Activated naive CD4-positive, alpha-beta T cell treated with anti-CD3 and anti-CD28 coated beads for 36 hours (primary cell): ENCODE measurements around the gene CAPN13. TPM values are rescaled to one million over a fixed set of nuclear protein-coding genes. Genes with fewer than 3 reads are reported as not detected.

Source experiments
- CTCF ChIA-PET: fragments of 350-600 bp; sonication (Branson Sonifier 250); formaldehyde crosslinking; loops from one replicate; lab custom pipeline; 2021; ENCODE audit warnings: antibody characterized with exemption; lab: Charles Lee
- DNase-seq: peaks from one replicate; pipeline ENCODE4 v3.0.0-alpha.2; 2020
- H3K27ac Mint-ChIP-seq: one replicate; pipeline ENCODE4 v1.8.0; 2021; ENCODE audit warnings: mild to moderate bottlenecking, mixed read lengths
- H3K27me3 Mint-ChIP-seq: one replicate; pipeline ENCODE4 v1.8.0; 2021; ENCODE audit warnings: low read depth, mixed read lengths
- H3K36me3 Mint-ChIP-seq: one replicate; pipeline ENCODE4 v1.8.0; 2021; ENCODE audit warnings: low read depth, mixed read lengths
- H3K4me1 Mint-ChIP-seq: one replicate; pipeline ENCODE4 v1.8.0; 2021; ENCODE audit warnings: low read depth, mixed read lengths
- H3K4me3 Mint-ChIP-seq: one replicate; pipeline ENCODE4 v1.8.0; 2021; ENCODE audit warnings: mild to moderate bottlenecking, moderate library complexity, mixed read lengths
- H3K9me3 Mint-ChIP-seq: one replicate; pipeline ENCODE4 v1.8.0; 2021; ENCODE audit warnings: mixed read lengths
- intact Hi-C: fragments of 100-400 bp; cut with micrococcal nuclease; formaldehyde crosslinking; loops from one replicate; pipeline ENCODE4 v1.15.1; 2023
- total RNA-seq, 2 experiments: library from RNA; stranded (reverse); gene quantifications; one replicate each; pipeline ENCODE4 v1.2.3, GENCODE V29; 2021

CAPN13 gene
- total RNA-seq, 2 experiments from 2014 or later, result not detected

GRCh38 chr2:30802611-30803010 is 4.6 kb downstream of the CAPN13 start:
- intact Hi-C loops, result no loop called here
- Mint-ChIP-seq H3K27me3 (peaks cover 3% of the 10 kb centered on the region), H3K9me3 (no peaks in the 10 kb centered on the region), H3K36me3 (no peaks in the 10 kb centered on the region), H3K4me3 (no peak overlapping the region), H3K4me1 (peaks cover 10% of the 10 kb centered on the region), H3K27ac (no peak overlapping the region)
- CTCF ChIA-PET, result interaction anchor here (0.7 kb wide), 1 partner anchor 338 kb away, joined by 4 read pairs; no protein-coding TSS in a partner anchor
- DNase-seq, result no peak

- Mint-ChIP-seq H3K27ac (no peak overlapping the region), H3K4me1 (peaks cover 10% of the 10 kb centered on the region), H3K4me3 (no peak overlapping the region), H3K36me3 (no peaks in the 10 kb centered on the region), H3K27me3 (peaks cover 3% of the 10 kb centered on the region), H3K9me3 (no peaks in the 10 kb centered on the region)
- CTCF ChIA-PET, result no interaction called here
- intact Hi-C loops, result no loop called here
- DNase-seq, result no peak
These were observed 5.3 kb downstream of the CAPN13 start for GRCh38 chr2:30801821-30802455.

GRCh38 chr2:30800159-30800558 is 7.1 kb downstream of the CAPN13 start:
- H3K9me3 Mint-ChIP-seq, result no peaks in the 10 kb centered on the region
- H3K36me3 Mint-ChIP-seq, result no peaks in the 10 kb centered on the region
- CTCF ChIA-PET, result interaction anchor here (2.0 kb wide), 1 partner anchor 89 kb away, joined by 8 read pairs; no protein-coding TSS in a partner anchor
- intact Hi-C loops, result no loop called here
- H3K4me1 Mint-ChIP-seq, result peaks cover 10% of the 10 kb centered on the region
- H3K4me3 Mint-ChIP-seq, result no peak overlapping the region
- H3K27me3 Mint-ChIP-seq, result no peaks in the 10 kb centered on the region
- no peak for DNase-seq
- no peak overlapping the region for H3K27ac Mint-ChIP-seq

GRCh38 chr2:30799366-30799765 is 7.9 kb downstream of the CAPN13 start:
- Mint-ChIP-seq H3K27me3 (no peaks in the 10 kb centered on the region), H3K36me3 (no peaks in the 10 kb centered on the region), H3K9me3 (no peaks in the 10 kb centered on the region), H3K27ac (no peak overlapping the region), H3K4me1 (peaks cover 10% of the 10 kb centered on the region), H3K4me3 (no peak overlapping the region)
- intact Hi-C loops, result no loop called here
- CTCF ChIA-PET, result interaction anchor here (1.1 to 2.0 kb wide), 3 partner anchors 23 to 88 kb away, joined by 3 to 8 read pairs (median 8); no protein-coding TSS in a partner anchor
- no peak for DNase-seq

- H3K36me3 Mint-ChIP-seq, result no peaks in the 10 kb centered on the region
- H3K27me3 Mint-ChIP-seq, result no peaks in the 10 kb centered on the region
- H3K27ac Mint-ChIP-seq, result peak overlapping the region; percentile 2
- CTCF ChIA-PET, result interaction anchor here (0.6 to 2.0 kb wide), 4 partner anchors 22 to 93 kb away, joined by 3 to 8 read pairs (median 6); no protein-coding TSS in a partner anchor
- intact Hi-C loops, result no loop called here
- no peaks in the 10 kb centered on the region for H3K9me3 Mint-ChIP-seq
- peaks cover 10% of the 10 kb centered on the region for H3K4me1 Mint-ChIP-seq
- DNase-seq, result peak; percentile 49
- H3K4me3 Mint-ChIP-seq, result no peak overlapping the region
These were observed 8.7 kb downstream of the CAPN13 start for GRCh38 chr2:30798536-30798991.

- intact Hi-C loops, result no loop called here
- Mint-ChIP-seq H3K9me3 (no peaks in the 10 kb centered on the region), H3K36me3 (no peaks in the 10 kb centered on the region), H3K4me1 (peaks cover 10% of the 10 kb centered on the region), H3K27ac (no peak overlapping the region), H3K27me3 (no peaks in the 10 kb centered on the region), H3K4me3 (no peak overlapping the region)
- CTCF ChIA-PET, result no interaction called here
- no peak for DNase-seq
These were observed 9.7 kb downstream of the CAPN13 start for GRCh38 chr2:30797381-30798015.

GRCh38 chr2:30796699-30797098 is 10.5 kb downstream of the CAPN13 start:
- H3K4me3 Mint-ChIP-seq, result no peak overlapping the region
- H3K9me3 Mint-ChIP-seq, result no peaks in the 10 kb centered on the region
- no peaks in the 10 kb centered on the region for H3K36me3 Mint-ChIP-seq
- CTCF ChIA-PET, result no interaction called here
- DNase-seq, result no peak
- H3K27me3 Mint-ChIP-seq, result no peaks in the 10 kb centered on the region
- intact Hi-C loops, result no loop called here
- H3K4me1 Mint-ChIP-seq, result peaks cover 10% of the 10 kb centered on the region
- H3K27ac Mint-ChIP-seq, result no peak overlapping the region

- Mint-ChIP-seq H3K36me3 (no peaks in the 10 kb centered on the region), H3K27ac (no peak overlapping the region), H3K4me3 (no peak overlapping the region), H3K9me3 (no peaks in the 10 kb centered on the region), H3K4me1 (no peaks in the 10 kb centered on the region), H3K27me3 (peaks cover 6% of the 10 kb centered on the region)
- DNase-seq, result no peak
- intact Hi-C loops, result no loop called here
- CTCF ChIA-PET, result interaction anchor here (1.9 kb wide), 1 partner anchor 81 kb away, joined by 7 read pairs; no protein-coding TSS in a partner anchor
These were observed 14.7 kb downstream of the CAPN13 start for GRCh38 chr2:30792521-30792920.

GRCh38 chr2:30790879-30791278 is 16.4 kb downstream of the CAPN13 start:
- Mint-ChIP-seq H3K4me1 (no peaks in the 10 kb centered on the region), H3K27me3 (peaks cover 6% of the 10 kb centered on the region), H3K36me3 (no peaks in the 10 kb centered on the region), H3K9me3 (no peaks in the 10 kb centered on the region), H3K27ac (no peak overlapping the region), H3K4me3 (no peak overlapping the region)
- CTCF ChIA-PET, result interaction anchor here (1.1 kb wide), 1 partner anchor 78 kb away, joined by 3 read pairs; no protein-coding TSS in a partner anchor
- no peak for DNase-seq
- intact Hi-C loops, result no loop called here

GRCh38 chr2:30789670-30790210 is 17.5 kb downstream of the CAPN13 start:
- DNase-seq, result no peak
- CTCF ChIA-PET, result interaction anchor here (1.1 kb wide), 1 partner anchor 77 kb away, joined by 3 read pairs; no protein-coding TSS in a partner anchor
- no peaks in the 10 kb centered on the region for H3K36me3 Mint-ChIP-seq
- no peaks in the 10 kb centered on the region for H3K9me3 Mint-ChIP-seq
- H3K27me3 Mint-ChIP-seq, result peaks cover 6% of the 10 kb centered on the region
- no peak overlapping the region for H3K4me3 Mint-ChIP-seq
- H3K27ac Mint-ChIP-seq, result no peak overlapping the region
- H3K4me1 Mint-ChIP-seq, result no peaks in the 10 kb centered on the region
- intact Hi-C loops, result no loop called here

- peaks cover 8% of the 10 kb centered on the region for H3K27me3 Mint-ChIP-seq
- no peak overlapping the region for H3K27ac Mint-ChIP-seq
- no peak overlapping the region for H3K4me3 Mint-ChIP-seq
- intact Hi-C loops, result no loop called here
- no peak for DNase-seq
- H3K4me1 Mint-ChIP-seq, result no peaks in the 10 kb centered on the region
- CTCF ChIA-PET, result interaction anchor here (0.9 kb wide), 1 partner anchor 73 kb away, joined by 3 read pairs; no protein-coding TSS in a partner anchor
- no peaks in the 10 kb centered on the region for H3K36me3 Mint-ChIP-seq
- H3K9me3 Mint-ChIP-seq, result no peaks in the 10 kb centered on the region
These were observed 20.1 kb downstream of the CAPN13 start for GRCh38 chr2:30786923-30787685.

GRCh38 chr2:30784682-30785081 is 22.6 kb downstream of the CAPN13 start:
- Mint-ChIP-seq H3K4me1 (no peaks in the 10 kb centered on the region), H3K36me3 (no peaks in the 10 kb centered on the region), H3K27me3 (peaks cover 5% of the 10 kb centered on the region), H3K4me3 (no peak overlapping the region), H3K9me3 (no peaks in the 10 kb centered on the region), H3K27ac (no peak overlapping the region)
- DNase-seq, result no peak
- CTCF ChIA-PET, result interaction anchor here (0.6 kb wide), 1 partner anchor 695 kb away, joined by 3 read pairs; no protein-coding TSS in a partner anchor
- intact Hi-C loops, result no loop called here
